Measurements from ENCODE around the gene KIF23.

DNA sequence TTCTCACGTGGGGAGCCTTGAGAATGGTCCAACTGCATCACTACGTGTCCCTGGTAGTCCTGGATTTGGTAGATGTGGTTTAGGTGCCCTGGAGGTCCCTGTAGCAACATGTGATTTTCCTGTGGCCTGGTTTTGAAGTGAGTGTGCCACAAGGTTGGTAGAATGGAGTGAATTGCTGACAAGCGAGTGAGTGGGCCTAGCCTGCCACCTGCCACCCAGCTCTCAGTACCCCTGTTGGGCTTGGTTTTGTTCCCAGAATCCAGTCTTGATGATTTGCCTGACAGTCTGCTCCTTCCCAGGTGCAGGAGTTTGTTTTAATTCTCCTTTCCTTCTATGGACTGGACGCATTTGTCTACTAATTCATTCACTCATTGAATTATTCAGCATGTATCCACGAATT lies 57.9 kb downstream of the KIF23 start:
- TF ChIP-seq, protein P1, sequence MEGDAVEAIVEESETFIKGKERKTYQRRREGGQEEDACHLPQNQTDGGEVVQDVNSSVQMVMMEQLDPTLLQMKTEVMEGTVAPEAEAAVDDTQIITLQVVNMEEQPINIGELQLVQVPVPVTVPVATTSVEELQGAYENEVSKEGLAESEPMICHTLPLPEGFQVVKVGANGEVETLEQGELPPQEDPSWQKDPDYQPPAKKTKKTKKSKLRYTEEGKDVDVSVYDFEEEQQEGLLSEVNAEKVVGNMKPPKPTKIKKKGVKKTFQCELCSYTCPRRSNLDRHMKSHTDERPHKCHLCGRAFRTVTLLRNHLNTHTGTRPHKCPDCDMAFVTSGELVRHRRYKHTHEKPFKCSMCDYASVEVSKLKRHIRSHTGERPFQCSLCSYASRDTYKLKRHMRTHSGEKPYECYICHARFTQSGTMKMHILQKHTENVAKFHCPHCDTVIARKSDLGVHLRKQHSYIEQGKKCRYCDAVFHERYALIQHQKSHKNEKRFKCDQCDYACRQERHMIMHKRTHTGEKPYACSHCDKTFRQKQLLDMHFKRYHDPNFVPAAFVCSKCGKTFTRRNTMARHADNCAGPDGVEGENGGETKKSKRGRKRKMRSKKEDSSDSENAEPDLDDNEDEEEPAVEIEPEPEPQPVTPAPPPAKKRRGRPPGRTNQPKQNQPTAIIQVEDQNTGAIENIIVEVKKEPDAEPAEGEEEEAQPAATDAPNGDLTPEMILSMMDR (IDR thresholded peaks at IDR 0.05; ENCODE audit: insufficient read depth, low read length, poor library complexity, severe bottlenecking): no peak
- no peak for TF ChIP-seq EZH2phosphoT487 (conservative IDR thresholded peaks at IDR 0.05; ENCODE audit: low read length)

Measured in SU-DHL-6 (cell line).